Esophagus squamous epithelium (tissue), 4 donors: ENCODE measurements around the gene ABHD1.

Experiments used
- CTCF ChIP-seq, 6 experiments: fragments of 450-650 bp in 4 of 6; fragments of 200-600 bp in 2 of 6; sonication (generic) in 2 of 6; IDR thresholded peaks; one replicate each; pipeline ENCODE4 v1.5.1; 2016 to 2019; ENCODE audit warnings: antibody characterized with exemption in 6 of 6, mild to moderate bottlenecking in 4 of 6, moderate library complexity in 4 of 6
- POLR2A ChIP-seq, 4 donors: fragments of 450-650 bp; IDR thresholded peaks; one replicate each; pipeline ENCODE4 v1.6.1; 2017; ENCODE audit warnings: antibody characterized with exemption in 4 of 4, mild to moderate bottlenecking in 4 of 4, moderate library complexity in 3 of 4

- TF ChIP-seq CTCF (IDR thresholded peaks at IDR 0.05): no peak
- no peak for TF ChIP-seq POLR2A (IDR thresholded peaks at IDR 0.05)
Measured at GRCh38 chr2:27170581-27171337, 47.1 kb downstream of the ABHD1 start.
